KOPT-K1 (cell line): Measurements from ENCODE around the gene PRICKLE1.

Experiments
- H3K27ac ChIP-seq: fragments of 200-600 bp; sonication (generic); 2 replicates; pipeline ENCODE4 v1.5.1; 2016; ENCODE audit warnings: antibody characterized with exemption, mild to moderate bottlenecking, low read depth, low read length; ENCODE audit not compliant: poor library complexity, severe bottlenecking
- H3K36me3 ChIP-seq: fragments of 200-600 bp; sonication (generic); 2 replicates; pipeline ENCODE4 v1.5.1; 2017; ENCODE audit warnings: antibody characterized with exemption, mild to moderate bottlenecking, low read length, moderate library complexity; ENCODE audit not compliant: insufficient read depth
- H3K9me3 ChIP-seq: fragments of 200-600 bp; sonication (generic); 2 replicates; pipeline ENCODE4 v1.5.1; 2017; ENCODE audit warnings: antibody characterized with exemption, low read length, mild to moderate bottlenecking; ENCODE audit not compliant: insufficient read depth, poor library complexity, severe bottlenecking

PRICKLE1 gene

DNA sequence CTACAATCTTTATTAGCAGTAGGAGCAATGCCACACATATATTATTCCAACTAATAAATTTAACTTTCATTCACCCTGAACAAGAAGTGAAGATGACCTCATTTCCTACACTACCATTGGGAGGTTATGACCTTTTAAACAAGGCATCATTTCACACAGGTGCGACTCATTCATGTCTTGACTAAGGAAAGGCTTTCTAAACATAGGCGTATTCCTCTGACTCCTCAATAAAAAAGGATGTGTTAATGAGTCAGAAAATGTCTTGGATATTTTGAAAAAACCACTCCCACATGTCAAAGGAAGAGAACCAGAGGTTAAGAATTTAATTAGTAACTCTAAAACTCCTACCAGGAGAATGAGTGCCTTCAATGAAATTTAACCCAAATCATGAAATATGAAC lies 115.2 kb downstream of the PRICKLE1 start:
- H3K27ac ChIP-seq: no peak overlapping the region
- no peaks in the 10 kb centered on the region for H3K9me3 ChIP-seq
- H3K36me3 ChIP-seq: no peaks in the 10 kb centered on the region

- no peaks in the 10 kb centered on the region for H3K9me3 ChIP-seq
- no peak overlapping the region for H3K27ac ChIP-seq
- no peaks in the 10 kb centered on the region for H3K36me3 ChIP-seq
These were observed 116.0 kb downstream of the PRICKLE1 start for GRCh38 chr12:42473561-42473960.

DNA sequence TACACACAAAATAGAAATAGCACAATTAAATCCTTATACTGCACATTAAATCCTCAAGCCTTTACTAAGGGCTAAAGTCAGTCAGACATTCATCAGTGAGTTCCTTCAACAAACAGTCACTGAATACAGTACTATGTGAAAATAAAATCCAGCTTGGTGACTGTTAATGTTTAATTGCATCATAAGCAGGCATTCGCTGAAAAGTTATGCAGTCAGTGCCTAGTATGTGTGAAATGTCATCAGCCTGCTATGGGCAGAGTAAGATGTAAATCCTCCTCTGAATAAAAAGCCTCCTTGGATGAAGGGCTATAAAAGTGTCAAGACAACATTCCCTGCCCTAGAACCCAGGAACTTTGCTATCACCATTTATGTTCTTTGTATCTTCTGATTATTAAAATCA lies 116.4 kb downstream of the PRICKLE1 start:
- no peak overlapping the region for H3K27ac ChIP-seq
- H3K9me3 ChIP-seq: no peaks in the 10 kb centered on the region
- H3K36me3 ChIP-seq: no peaks in the 10 kb centered on the region

- no peak overlapping the region for H3K27ac ChIP-seq
These were observed 117.2 kb downstream of the PRICKLE1 start for GRCh38 chr12:42472376-42472775.

GRCh38 chr12:42469355-42470175 lies 120.0 kb downstream of the PRICKLE1 start:
- Histone ChIP-seq H3K27ac (no peak overlapping the region), H3K9me3 (no peaks in the 10 kb centered on the region), H3K36me3 (no peaks in the 10 kb centered on the region)

More at GRCh38 chr12:42472376-42472775, 117.2 kb downstream of the PRICKLE1 start:
- H3K9me3 ChIP-seq: no peaks in the 10 kb centered on the region
- H3K36me3 ChIP-seq: no peaks in the 10 kb centered on the region

DNA sequence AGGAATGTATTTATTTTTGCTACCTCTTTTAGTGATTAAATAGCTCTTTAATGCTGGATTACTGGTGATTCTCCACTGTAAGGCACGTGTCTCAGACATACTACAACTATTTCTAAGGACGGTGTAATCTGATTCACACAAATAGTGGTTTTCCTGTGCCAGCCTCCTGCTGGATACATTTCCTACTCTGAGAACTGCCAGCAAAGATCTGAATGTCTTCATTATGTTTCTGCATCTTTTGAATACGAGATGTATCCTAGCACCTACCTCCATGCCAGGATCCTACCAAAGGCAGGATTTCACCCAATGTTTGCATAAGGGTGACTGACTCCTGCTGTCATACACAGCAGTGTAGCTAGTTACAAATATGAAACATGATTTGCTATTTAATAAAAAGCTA lies 120.6 kb downstream of the PRICKLE1 start:
- no peak overlapping the region for H3K27ac ChIP-seq
- H3K9me3 ChIP-seq: no peaks in the 10 kb centered on the region
- H3K36me3 ChIP-seq: no peaks in the 10 kb centered on the region

DNA sequence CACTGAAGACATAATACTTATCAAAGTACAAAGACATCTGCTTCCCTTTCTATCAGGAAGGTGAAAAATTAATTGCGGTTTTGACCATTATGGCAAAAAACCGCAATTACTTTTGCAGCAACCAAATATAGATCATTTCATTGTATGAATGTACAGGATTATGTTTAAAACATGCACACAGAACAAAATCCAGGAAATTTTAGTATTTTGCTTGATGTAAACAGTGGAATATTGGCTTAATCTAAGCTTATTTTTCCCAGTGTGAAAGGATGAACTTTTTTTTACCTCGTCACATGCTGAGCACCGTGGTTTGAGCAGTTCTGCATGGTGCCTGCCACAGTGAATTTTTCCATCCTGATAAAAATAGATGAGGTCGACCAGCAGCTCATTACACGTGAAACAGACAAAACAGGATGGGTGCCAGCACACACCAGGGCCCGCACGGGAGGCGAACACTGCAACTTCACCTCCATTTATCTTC lies 121.2 kb downstream of the PRICKLE1 start:
- no peaks in the 10 kb centered on the region for H3K36me3 ChIP-seq
- H3K9me3 ChIP-seq: no peaks in the 10 kb centered on the region
- H3K27ac ChIP-seq: no peak overlapping the region

- Histone ChIP-seq H3K9me3 (no peaks in the 10 kb centered on the region), H3K36me3 (no peaks in the 10 kb centered on the region), H3K27ac (no peak overlapping the region)
These were observed 125.9 kb downstream of the PRICKLE1 start for GRCh38 chr12:42463671-42464070.

- Histone ChIP-seq H3K9me3 (no peaks in the 10 kb centered on the region), H3K36me3 (no peaks in the 10 kb centered on the region), H3K27ac (no peak overlapping the region)
These were observed 127.1 kb downstream of the PRICKLE1 start for GRCh38 chr12:42462486-42462885.

GRCh38 chr12:42459336-42459847 lies 130.2 kb downstream of the PRICKLE1 start:
- Histone ChIP-seq H3K36me3 (no peaks in the 10 kb centered on the region), H3K9me3 (no peaks in the 10 kb centered on the region), H3K27ac (no peak overlapping the region)

DNA sequence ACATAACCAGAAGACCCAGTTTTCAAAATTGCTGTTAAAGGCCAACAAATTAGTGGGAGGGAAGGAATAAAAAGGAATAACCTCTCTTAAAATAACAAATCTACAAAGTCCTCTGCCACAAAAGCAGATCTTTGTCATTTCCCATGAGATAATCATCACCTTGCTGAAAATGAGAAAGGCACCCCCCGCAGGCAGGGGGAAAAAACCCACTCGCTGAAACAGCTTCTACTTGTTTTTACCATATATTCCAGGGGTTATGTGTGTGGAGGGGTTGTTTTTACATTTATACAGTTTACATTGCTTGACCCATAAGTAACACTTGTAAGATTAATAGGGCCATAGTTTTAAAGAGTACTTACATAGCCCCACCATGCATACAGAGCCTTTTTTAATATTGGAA lies 131.0 kb downstream of the PRICKLE1 start:
- Histone ChIP-seq H3K27ac (no peak overlapping the region), H3K9me3 (no peaks in the 10 kb centered on the region), H3K36me3 (no peaks in the 10 kb centered on the region)

- Histone ChIP-seq H3K27ac (no peak overlapping the region), H3K36me3 (peaks cover 56% of the 10 kb centered on the region), H3K9me3 (no peaks in the 10 kb centered on the region)
These were observed 139.3 kb downstream of the PRICKLE1 start for GRCh38 chr12:42450248-42450647.

DNA sequence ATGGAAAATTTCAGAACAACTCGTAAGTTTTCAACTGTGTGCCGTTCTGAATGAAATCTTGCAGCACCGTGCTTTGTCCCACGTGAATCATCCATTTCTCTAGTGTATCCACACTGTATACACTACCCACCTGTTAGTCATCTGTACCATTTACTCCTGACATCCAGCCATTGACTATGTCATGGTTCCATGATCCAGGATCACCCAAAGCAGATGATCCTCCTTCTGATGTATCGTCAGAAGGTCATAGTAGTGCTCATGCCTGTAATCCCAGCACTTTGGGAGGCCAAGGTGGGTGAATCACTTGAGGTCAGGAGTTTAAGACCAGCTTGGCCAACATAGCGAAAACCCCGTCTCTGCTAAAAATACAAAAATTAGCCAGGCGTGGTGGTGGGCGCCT lies 140.7 kb downstream of the PRICKLE1 start:
- Histone ChIP-seq H3K27ac (no peak overlapping the region), H3K36me3 (peaks cover 70% of the 10 kb centered on the region), H3K9me3 (no peaks in the 10 kb centered on the region)

- H3K27ac ChIP-seq: no peak overlapping the region
These were observed 142.2 kb downstream of the PRICKLE1 start for GRCh38 chr12:42447371-42447786.

GRCh38 chr12:42446761-42447160 lies 142.8 kb downstream of the PRICKLE1 start:
- Histone ChIP-seq H3K9me3 (no peaks in the 10 kb centered on the region), H3K36me3 (peaks cover 91% of the 10 kb centered on the region), H3K27ac (no peak overlapping the region)

More at GRCh38 chr12:42447371-42447786, 142.2 kb downstream of the PRICKLE1 start:
- Histone ChIP-seq H3K9me3 (no peaks in the 10 kb centered on the region), H3K36me3 (peaks cover 85% of the 10 kb centered on the region)

- peaks cover 96% of the 10 kb centered on the region for H3K36me3 ChIP-seq
- H3K27ac ChIP-seq: no peak overlapping the region
These were observed 143.7 kb downstream of the PRICKLE1 start for GRCh38 chr12:42445891-42446290.

More at GRCh38 chr12:42445891-42446290, 143.7 kb downstream of the PRICKLE1 start:
- no peaks in the 10 kb centered on the region for H3K9me3 ChIP-seq
